RWPE1 (cell line): Measurements from ENCODE around the gene BCAT1.

Experiments used
- CTCF ChIA-PET: fragments of 350-600 bp; sonication (Branson Sonifier 250); formaldehyde crosslinking; extraction: SDS; loops from one replicate; lab custom pipeline; 2021; lab: Yijun Ruan, JAX
- POLR2A ChIA-PET: fragments of 400-600 bp; formaldehyde crosslinking; extraction: SDS; loops from one replicate; lab custom pipeline; 2020; ENCODE audit warnings: antibody characterized with exemption; ENCODE audit not compliant: low non-redundant PET; lab: Yijun Ruan, JAX
- DNase-seq: peaks from one replicate; pipeline ENCODE4 v3.0.0; 2012; ENCODE audit warnings: low spot score
- H3K27ac ChIP-seq: fragments of 450-650 bp; 2 replicates; pipeline ENCODE4 v1.5.1; 2017
- TF ChIP-seq, protein P1 (sequence below): fragments of 450-650 bp; conservative IDR thresholded peaks from 2 replicates; pipeline ENCODE4 v1.5.1; 2017; ENCODE audit warnings: low read depth, mild to moderate bottlenecking

The BCAT1 gene

DNA sequence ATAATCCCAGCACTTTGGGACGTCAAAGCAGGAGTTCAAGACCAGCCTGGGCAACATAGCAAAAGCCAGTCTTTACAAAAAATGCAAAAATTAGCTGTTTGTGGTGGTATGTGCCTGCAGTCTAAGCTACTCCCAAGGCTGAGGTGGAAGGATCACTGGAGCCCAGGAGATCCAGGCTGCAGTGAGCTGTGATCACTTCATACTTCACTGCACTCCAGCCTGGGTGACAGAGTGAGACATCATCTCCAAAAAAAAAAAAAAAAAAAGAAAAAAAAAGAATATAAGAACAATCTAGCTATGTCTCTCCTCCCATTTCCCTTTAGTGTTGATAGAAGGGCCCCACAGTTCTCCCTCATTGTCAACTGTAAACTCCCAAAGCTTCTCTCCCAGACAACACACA lies 3.5 kb upstream of the BCAT1 start:
- CTCF ChIA-PET = interaction anchor here (0.5 to 0.7 kb wide), 2 partner anchors 48 to 191 kb away, joined by 3 read pairs; no protein-coding TSS in a partner anchor
- POLR2A ChIA-PET = no interaction called here

DNA sequence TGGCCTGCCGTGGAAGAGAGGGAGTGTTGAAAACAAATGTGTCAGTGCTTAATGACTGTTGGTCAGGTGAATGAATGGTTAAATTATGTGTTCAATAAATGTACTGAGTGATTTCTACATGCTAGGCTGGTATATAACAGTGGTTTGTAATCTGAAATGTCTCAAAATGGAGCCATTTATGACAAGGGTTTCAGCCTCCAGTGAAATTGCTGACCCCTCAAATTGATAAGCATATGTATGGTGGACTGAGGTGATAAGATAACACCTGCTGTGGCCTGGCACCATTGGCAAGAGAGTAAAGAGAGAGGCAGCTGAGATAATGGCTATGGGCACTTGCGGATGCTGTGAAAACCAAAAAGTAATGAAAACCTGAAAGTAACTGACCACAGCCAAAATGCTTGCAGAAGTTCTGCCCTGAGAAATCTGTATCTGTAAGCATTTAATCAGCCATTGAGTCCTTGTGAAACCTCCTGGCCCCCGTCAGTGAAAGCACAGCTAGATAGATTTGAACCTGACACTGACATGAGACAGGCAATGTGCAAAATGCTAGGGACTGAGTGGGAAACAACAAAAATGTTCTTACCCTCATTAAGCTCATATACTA lies 1.4 kb upstream of the BCAT1 start:
- ChIA-PET CTCF (no interaction called here), POLR2A (no interaction called here)
- DNase-seq = no peak
- no peak overlapping the region for H3K27ac ChIP-seq
- TF ChIP-seq, protein P1, sequence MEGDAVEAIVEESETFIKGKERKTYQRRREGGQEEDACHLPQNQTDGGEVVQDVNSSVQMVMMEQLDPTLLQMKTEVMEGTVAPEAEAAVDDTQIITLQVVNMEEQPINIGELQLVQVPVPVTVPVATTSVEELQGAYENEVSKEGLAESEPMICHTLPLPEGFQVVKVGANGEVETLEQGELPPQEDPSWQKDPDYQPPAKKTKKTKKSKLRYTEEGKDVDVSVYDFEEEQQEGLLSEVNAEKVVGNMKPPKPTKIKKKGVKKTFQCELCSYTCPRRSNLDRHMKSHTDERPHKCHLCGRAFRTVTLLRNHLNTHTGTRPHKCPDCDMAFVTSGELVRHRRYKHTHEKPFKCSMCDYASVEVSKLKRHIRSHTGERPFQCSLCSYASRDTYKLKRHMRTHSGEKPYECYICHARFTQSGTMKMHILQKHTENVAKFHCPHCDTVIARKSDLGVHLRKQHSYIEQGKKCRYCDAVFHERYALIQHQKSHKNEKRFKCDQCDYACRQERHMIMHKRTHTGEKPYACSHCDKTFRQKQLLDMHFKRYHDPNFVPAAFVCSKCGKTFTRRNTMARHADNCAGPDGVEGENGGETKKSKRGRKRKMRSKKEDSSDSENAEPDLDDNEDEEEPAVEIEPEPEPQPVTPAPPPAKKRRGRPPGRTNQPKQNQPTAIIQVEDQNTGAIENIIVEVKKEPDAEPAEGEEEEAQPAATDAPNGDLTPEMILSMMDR = no peak

More for the DNA sequence above, 3.5 kb upstream of the BCAT1 start:
- TF ChIP-seq, protein P1 = no peak
- H3K27ac ChIP-seq = no peak overlapping the region
- no peak for DNase-seq

DNA sequence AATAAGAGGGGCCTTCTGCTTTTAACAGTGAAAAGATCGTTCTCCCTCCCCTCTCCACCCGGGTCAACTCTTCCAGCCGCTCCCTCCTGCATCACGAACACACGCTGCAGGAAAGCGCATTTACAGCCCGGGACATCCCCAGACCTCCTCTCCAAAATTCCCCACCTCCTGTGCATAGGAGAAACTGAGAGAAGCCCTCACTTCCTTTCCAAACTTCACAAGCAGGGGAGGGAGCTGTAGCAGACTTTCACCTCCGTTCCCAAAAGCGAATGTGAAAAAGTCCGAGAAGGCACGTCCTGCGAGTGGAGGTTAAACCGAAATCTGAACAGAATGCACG lies 513 bp downstream of the BCAT1 start:
- H3K27ac ChIP-seq = no peak overlapping the region
- ChIA-PET POLR2A (no interaction called here), CTCF (interaction anchor here (0.6 kb wide), 3 partner anchors 12 to 293 kb away, joined by 3 read pairs; no protein-coding TSS in a partner anchor)
- no peak for DNase-seq
- TF ChIP-seq, protein P1 = no peak

DNA sequence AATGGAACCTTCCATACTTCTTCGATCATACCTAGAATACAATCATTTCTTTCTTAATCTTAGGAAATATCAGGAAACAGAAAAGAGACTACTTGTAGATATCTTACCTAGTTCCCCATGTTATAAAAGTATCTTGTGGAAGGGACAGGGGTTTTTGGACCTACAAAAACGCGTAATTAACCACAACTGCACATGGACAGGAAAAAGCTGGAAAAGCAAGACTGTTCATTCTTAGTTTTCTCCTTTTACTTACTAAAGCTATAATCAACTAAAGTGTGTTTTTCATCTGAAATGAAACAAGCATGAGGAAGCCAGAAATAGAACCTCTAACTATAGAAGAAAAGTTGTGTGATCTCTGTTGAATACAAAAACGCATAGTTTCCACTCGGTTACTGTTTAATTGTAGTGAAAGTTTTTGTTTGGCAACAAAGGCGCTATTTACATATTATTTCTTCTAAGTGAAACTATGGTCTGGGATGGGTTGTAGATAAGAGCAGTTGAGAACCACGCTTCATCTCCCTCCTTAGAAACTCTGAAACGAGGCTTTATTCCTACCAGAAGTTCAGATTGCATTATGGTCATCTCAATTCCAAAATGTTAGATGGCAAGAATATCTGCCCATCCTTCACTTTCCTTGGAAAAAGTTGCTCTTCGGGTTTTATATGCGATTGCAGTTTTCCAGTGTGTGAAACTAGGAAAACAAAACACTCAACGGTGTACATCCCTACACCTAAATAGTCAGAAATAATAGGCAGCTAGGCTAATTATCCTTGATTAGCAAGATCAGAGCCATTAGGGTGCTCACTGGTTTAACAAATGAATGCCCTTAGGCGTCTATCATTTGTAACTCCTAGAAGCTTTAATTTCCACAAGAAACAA lies 1.1 kb downstream of the BCAT1 start:
- ChIA-PET POLR2A (no interaction called here), CTCF (interaction anchor here (0.6 kb wide), 2 partner anchors 13 to 453 kb away, joined by 3 to 4 read pairs; no protein-coding TSS in a partner anchor)
- TF ChIP-seq, protein P1 = no peak
- DNase-seq = no peak
- no peak overlapping the region for H3K27ac ChIP-seq

DNA sequence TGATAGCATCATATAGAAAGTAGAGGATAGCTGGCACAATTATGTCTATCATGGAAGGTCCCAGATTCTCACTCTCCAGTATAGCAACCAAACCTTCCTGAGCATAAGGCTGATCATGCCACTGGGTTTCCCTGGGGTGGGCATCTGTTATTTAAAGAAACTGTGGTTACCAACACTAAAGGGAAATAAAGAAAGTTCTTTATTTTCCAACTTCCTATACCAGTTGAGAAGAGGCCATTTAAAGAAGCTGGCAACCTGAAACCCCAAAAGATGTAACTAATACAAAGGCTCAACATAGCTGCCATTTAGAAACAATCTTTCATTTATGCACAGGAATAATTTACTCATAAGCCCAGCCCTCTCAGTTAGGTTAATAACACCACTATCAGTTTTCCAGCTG lies 3.1 kb downstream of the BCAT1 start:
- ChIA-PET POLR2A (no interaction called here), CTCF (no interaction called here)
- no peak overlapping the region for H3K27ac ChIP-seq
- DNase-seq = no peak
- TF ChIP-seq, protein P1 = no peak

DNA sequence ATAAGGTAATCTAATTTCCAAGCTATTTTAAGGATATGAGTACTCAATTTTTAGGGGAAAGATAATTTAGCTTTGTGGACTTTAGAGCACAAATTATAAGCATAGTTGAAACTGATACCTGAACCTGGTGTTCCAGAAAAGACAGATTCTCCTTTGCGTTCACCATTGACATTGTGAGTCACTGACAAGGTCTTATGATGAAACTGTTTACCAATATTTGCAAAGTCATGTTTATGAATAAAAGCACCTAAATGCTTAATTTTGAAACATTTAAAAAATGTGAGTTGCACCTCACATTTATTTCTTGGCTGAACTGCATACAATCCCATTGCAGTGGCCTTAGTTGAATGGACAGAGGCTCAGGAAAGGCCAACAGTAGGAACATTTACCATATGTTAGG lies 3.9 kb downstream of the BCAT1 start:
- no peak for DNase-seq
- POLR2A ChIA-PET = no interaction called here
- TF ChIP-seq, protein P1 = no peak
- H3K27ac ChIP-seq = no peak overlapping the region
- CTCF ChIA-PET = no interaction called here
